ENCODE data around the gene KSR1. TPM values are rescaled to one million over a fixed set of nuclear protein-coding genes. Genes with fewer than 3 reads are reported as not detected.

KSR1 gene
- total and polyA plus RNA-seq, 2 of the 4 experiments (the other 2 are of a cell fraction): 12.5 to 21.9 TPM

DNA sequence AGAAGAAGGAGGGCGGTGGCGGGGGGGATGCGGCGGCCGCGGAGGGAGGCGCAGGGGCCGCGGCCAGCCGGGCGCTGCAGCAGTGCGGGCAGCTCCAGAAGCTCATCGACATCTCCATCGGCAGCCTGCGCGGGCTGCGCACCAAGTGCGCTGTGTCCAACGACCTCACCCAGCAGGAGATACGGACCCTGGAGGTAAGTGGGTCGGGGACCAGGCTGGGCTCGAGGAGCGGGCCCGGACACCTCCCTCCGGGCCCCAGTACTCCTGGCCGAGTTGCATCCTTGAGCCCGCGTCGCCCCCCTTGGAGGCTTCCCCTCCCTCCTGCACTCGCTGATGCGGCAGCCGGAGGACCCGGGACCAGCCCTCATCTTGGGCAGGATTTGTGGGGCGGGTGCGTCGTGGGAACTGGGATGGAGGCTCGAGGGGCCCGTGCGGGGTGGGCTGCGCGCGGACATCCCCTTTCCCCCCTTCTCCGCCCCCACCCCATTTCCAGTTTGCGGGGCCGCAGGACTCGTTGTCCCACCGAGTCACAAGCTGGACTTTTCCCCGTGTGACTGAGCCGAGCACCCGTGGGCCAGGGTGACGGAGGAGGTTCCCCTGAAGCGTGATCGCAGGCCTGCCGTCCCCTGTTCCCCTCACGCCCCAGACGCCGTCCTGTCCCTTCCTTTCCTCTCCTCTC is 572 bp downstream of the KSR1 start:
- CTCF ChIA-PET: interaction anchor here (2.2 kb wide), 1 partner anchor 143 kb away, joined by 11 read pairs; no protein-coding TSS in a partner anchor
- peak overlapping the region; percentile 89 for H2AFZ ChIP-seq (replicated peaks; ENCODE audit: low read length, poor library complexity)
- H3K4me2 ChIP-seq (ENCODE audit: low read depth, low read length): peak overlapping the region; percentile 98
- peak overlapping the region; percentile 98 for H3K18ac ChIP-seq (ENCODE audit: low read depth, low read length)
- peak overlapping the region; percentile 80 for H2AK5ac ChIP-seq (ENCODE audit: low read depth, low read length)
- H4K8ac ChIP-seq (ENCODE audit: low read depth in 2 of 2, low read length in 2 of 2): peak overlapping the region; percentile 34 to 54; a peak in 2 of 4 replicates
- peaks cover 8% of the 10 kb centered on the region; the same call in 1 of the 2 replicates for H3K36me3 ChIP-seq (ENCODE audit: control insufficient read depth, insufficient read depth, low read length)
- peak overlapping the region; percentile 71 for H2BK5ac ChIP-seq (ENCODE audit: low read depth, low read length, poor library complexity, severe bottlenecking)
- peaks cover 49% of the 10 kb centered on the region for H4K20me1 ChIP-seq (ENCODE audit: insufficient read depth, low read length)
- no peak for TF ChIP-seq RCOR1 (IDR thresholded peaks at IDR 0.05; ENCODE audit: insufficient replicate concordance, low read length)
- TF ChIP-seq CEBPB (IDR thresholded peaks at IDR 0.05; ENCODE audit: low read depth, low read length): no peak
- TF ChIP-seq MXI1 (IDR thresholded peaks at IDR 0.05; ENCODE audit: borderline replicate concordance, low read depth, low read length): no peak
- no peak for TF ChIP-seq RAD21 (IDR thresholded peaks at IDR 0.05; ENCODE audit: low read length)
- no peak for TF ChIP-seq NFE2L2 (IDR thresholded peaks at IDR 0.05; ENCODE audit: low read depth, low read length)
- TF ChIP-seq MAFK (IDR thresholded peaks at IDR 0.05; ENCODE audit: low read depth, low read length): no peak
- no peak for TF ChIP-seq RFX5 (IDR thresholded peaks at IDR 0.05; ENCODE audit: low read depth, low read length)
- TF ChIP-seq CTCF (conservative IDR thresholded peaks at IDR 0.05; ENCODE audit: low read depth, low read length): no peak
- peak overlapping the region; percentile 34; the same call in 1 of the 2 replicates for H4K91ac ChIP-seq (ENCODE audit: insufficient read depth, low read depth, low read length)
- peak overlapping the region; percentile 93 for H3K27ac ChIP-seq (ENCODE audit: insufficient read depth, low read length)
- peak overlapping the region; percentile 82 for H3K14ac ChIP-seq (replicated peaks; ENCODE audit: low read depth, low read length)
- H3K79me1 ChIP-seq (ENCODE audit: low read depth in 1 of 2, low read length in 2 of 2): peaks cover 29 to 49% of the 10 kb centered on the region in 2 experiments
- H3K9me1 ChIP-seq (ENCODE audit: insufficient read depth, low read length): peaks cover 9% of the 10 kb centered on the region
- POLR2A ChIA-PET (ENCODE audit: unreplicated experiment): no interaction called here
- 0% methylated on average over 3 of the region's 57 CpGs; no CpG with 5 or more reads in 1 of the 2 experiments for WGBS, 2 experiments (ENCODE audit: extremely low coverage in 2 of 2, insufficient read length in 1 of 2)
- H4K5ac ChIP-seq (ENCODE audit: low read depth, low read length): peak overlapping the region; percentile 80
- DNase-seq: no peak
- ATAC-seq (ENCODE audit: low read depth): no peak; the same call in 1 of the 2 replicates
- H2BK15ac ChIP-seq (ENCODE audit: low read depth, low read length): no peak overlapping the region
- no TSS peak for BruUV-seq (replicated peaks)
- H3K23ac ChIP-seq (ENCODE audit: low read depth, low read length): peak overlapping the region; percentile 98
- H3K4me1 ChIP-seq (ENCODE audit: control insufficient read depth, insufficient read depth, low read length): peaks cover 25% of the 10 kb centered on the region
- H2BK120ac ChIP-seq (ENCODE audit: low read depth, low read length): peak overlapping the region; percentile 80
- peak overlapping the region; percentile 88 for H3K4ac ChIP-seq (ENCODE audit: low read depth, low read length)
- H3K9ac ChIP-seq (ENCODE audit: low read depth, low read length): peak overlapping the region; percentile 100
- in situ Hi-C loops (cut with MboI; ENCODE audit: low sequenced_read_pairs) (loop anchor here (5.0 kb wide), 1 partner anchor 130 kb away; no protein-coding TSS in a partner anchor), intact Hi-C loops (cut with micrococcal nuclease) (loop anchor here (1.0 to 10.0 kb wide), 6 partner anchors 78 to 428 kb away; no protein-coding TSS in a partner anchor), dilution Hi-C loops (cut with HindIII; ENCODE audit: low sequenced_read_pairs, unreplicated experiment) (no loop called here)
- no peaks in the 10 kb centered on the region for H3K27me3 ChIP-seq (ENCODE audit: control insufficient read depth, insufficient read depth, low read length)
- no peaks in the 10 kb centered on the region for H3K9me3 ChIP-seq (ENCODE audit: control insufficient read depth, insufficient read depth, low read length)
- peak overlapping the region; percentile 14; the same call in 1 of the 2 replicates for H2BK20ac ChIP-seq (ENCODE audit: low read depth, low read length)
- H3K56ac ChIP-seq (ENCODE audit: extremely low read depth, insufficient read depth, low read length): peak overlapping the region; percentile 72
- H3K4me3 ChIP-seq (ENCODE audit: insufficient read depth, low read depth, low read length): peak overlapping the region; percentile 100
- peak overlapping the region; percentile 60 for H2AK9ac ChIP-seq (replicated peaks; ENCODE audit: low read depth, low read length, poor library complexity)
